Activated CD8-positive, alpha-beta memory T cell treated with anti-CD3 and anti-CD28 coated beads for 24 hours (primary cell): ENCODE results near the gene KLHL14.
"Not testable (repeated sequence)": the region's sequence is repeated elsewhere in the genome, so short reads cannot be mapped to it uniquely, and the experiment has no call there.

Experiments used
- DNase-seq: peaks from one replicate; pipeline ENCODE4 v3.0.0-alpha.2; 2020

The KLHL14 gene, protein sequence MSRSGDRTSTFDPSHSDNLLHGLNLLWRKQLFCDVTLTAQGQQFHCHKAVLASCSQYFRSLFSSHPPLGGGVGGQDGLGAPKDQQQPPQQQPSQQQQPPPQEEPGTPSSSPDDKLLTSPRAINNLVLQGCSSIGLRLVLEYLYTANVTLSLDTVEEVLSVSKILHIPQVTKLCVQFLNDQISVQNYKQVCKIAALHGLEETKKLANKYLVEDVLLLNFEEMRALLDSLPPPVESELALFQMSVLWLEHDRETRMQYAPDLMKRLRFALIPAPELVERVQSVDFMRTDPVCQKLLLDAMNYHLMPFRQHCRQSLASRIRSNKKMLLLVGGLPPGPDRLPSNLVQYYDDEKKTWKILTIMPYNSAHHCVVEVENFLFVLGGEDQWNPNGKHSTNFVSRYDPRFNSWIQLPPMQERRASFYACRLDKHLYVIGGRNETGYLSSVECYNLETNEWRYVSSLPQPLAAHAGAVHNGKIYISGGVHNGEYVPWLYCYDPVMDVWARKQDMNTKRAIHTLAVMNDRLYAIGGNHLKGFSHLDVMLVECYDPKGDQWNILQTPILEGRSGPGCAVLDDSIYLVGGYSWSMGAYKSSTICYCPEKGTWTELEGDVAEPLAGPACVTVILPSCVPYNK

DNA sequence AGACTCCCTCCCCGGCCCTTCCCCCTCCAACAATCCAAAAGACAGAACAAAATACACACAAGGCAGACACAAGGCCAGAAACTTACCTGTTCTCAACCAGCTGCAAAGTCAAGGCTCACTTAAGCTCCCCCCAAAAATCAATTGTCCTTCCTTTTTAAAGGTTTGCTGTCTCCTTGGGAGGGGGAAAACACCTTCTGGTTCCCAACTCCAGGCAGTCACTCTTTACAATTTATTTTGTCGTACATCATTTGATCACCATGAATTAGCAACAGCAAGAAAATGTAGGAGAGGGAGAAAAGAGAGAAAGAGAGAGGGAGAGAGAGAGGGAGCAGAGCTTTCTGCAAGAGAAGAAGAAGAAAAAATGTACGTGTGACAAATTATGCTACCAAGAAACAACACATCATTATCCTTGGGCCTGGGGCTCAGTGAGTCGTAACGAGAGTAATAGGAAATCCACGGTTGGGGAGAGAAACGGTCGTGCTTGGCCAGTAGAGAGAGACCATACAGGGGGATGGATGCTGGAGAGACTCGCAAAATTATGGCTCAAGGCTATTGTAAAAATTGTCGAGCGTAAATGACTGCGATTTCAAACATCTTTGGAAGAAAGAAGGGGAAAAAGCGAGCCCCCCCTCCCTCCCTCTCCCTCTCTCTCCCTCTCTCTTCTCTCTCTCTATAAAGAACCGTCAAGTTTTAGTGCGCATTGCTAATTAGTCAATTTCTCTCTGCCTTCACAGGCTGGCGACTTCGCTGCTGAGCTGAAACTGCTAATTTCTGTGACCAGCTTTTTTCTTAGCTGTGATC, at the start of gene KLHL14:
Gene KLHL14 (minus strand): TSS at position 443 of the 801 bp plus-strand sequence. CDS start 2,432 bp downstream, outside the sequence.
- DNase-seq: no peak

- no peak for DNase-seq
Measured at GRCh38 chr18:32822197-32822596, 49.4 kb upstream of the KLHL14 start.

DNA sequence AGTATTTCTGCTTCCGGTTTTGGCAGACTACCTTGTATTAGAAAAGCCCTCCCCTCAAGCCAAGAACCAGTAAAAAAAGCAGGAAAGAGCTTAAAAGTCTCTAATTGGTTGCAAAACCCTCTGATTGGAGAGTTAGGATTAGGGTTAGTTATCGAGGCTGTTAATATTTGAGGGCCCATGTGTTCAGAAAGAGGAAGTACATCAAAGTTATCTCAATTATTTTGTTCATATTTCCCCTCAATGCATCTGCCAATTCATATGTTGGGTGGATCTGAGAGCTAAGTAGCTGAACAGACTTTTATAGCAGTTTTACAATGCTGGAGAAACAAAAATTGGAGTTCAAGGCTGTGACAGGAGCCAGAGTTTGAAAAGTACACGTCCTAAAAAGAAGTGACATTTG, 43.1 kb upstream of the KLHL14 start:
- DNase-seq: no peak

GRCh38 chr18:32812342-32812741, 39.5 kb upstream of the KLHL14 start:
- DNase-seq: no peak

DNA sequence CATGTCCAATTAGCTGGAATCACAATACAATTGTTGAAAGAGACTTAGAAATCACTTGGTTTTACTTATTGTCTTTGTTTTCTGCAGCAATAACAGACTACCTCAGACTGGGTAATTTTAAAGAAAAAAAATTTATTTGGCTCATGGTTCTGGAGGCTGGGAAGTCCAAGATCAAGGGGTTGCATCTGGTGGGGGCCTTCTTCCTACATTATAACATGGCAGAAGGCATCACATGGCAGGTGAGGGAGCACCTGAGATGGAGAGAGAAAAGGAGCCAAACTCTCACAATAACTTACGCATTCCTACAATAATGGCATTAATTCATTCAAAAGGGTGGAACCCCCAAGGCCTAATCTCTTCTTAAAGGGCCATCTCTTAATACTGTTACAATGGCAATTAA, 37.5 kb upstream of the KLHL14 start:
- no peak for DNase-seq

DNA sequence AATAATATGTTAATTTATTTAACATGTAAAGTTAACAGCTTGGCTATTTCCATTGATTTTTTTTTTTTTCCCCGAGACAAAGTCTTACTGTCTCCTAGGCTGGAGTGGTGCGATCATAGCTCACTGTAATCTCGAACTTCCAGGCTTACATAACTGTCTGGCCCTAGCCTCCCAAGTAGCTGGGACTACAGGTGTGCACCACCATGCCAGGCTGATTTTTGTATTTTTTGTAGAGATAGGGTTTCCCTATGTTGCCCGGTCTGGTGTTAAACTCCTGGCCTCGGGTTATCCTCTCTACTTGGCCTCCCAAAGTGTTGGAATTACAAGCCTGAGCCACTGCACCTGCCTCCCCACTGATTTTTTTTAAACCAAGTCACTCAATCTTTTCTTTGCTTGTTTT, 32.5 kb upstream of the KLHL14 start:
- no peak for DNase-seq

GRCh38 chr18:32804134-32804888, 31.5 kb upstream of the KLHL14 start:
- no peak for DNase-seq

- no peak for DNase-seq
Measured at GRCh38 chr18:32803568-32803967, 30.7 kb upstream of the KLHL14 start.

DNA sequence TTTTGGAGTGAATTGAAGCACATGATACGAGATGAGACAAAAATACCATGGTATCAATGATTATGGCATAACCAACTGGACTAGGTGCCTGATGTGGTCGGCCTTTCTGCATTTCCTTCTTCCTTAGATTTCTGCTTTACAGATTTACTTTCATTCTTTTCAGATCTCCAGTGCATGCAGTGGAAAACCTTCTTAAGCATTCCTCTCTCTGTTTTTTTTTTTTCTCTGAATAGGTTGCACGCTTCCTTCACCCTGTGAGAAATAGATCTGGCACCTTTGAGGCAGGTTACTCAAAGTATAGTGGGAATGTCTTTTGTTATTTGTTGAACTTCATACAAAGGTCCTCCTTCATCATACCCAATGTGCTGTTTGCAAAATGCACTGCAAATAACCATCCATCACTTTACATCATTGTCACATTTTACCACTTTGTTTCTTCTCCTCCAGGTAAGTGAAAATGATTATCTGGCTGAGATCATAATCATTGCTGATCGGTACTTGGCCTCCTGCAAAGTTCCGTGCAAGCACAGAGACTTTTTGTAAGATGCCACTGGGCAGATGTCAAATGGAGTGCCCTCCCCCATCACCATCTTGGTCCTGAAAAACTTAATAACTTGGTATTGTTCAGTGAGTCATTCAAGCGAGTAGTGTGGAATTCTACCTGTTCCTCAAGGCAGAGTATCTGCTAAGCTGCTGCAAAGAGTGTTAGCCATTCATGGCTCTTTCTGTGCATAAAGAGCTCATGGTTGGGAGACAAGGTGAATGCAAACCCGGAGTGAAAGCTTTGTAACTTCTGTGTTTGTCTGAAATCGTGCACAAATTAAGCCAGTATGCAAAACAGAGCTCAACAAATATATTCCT, 30.0 kb upstream of the KLHL14 start:
- DNase-seq: no peak

DNA sequence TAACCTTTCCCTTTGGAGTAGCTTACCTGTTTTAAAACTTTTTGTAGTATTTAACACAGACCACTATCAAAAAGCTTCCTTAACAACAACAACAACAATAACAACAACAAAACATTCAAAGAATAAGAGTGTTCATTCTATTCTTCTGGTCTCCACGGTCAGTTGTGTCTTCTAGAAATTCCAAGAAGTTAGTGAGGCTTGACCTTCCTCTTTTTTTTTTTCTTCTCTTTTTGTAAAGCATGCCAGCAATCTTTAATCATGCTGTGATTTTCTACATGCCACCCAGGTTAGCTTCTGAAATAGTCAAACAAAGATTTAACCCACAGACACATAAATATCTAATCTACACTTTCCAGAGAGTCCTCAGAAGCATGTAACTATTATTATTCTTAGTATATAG, 28.4 kb upstream of the KLHL14 start:
- DNase-seq: no peak

GRCh38 chr18:32798209-32798960, 25.6 kb upstream of the KLHL14 start:
- no peak for DNase-seq

DNA sequence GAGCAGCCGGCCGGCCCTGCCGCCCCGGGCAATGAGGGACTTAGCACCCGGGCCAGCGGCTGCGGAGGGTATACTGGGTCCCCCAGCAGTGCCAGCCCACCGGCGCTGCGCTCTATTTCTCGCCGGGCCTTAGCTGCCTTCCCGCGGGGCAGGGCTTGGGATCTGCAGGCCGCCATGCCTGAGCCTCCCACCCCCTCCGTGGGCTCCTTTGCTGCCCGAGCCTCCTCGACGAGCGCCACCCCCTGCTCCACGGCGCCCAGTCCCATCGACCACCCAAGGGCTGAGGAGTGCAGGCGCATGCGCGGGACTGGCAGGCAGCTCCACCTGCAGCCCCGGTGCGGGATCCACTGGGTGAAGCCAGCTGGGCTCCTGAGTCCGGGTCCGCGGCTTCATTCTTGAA, 21.8 kb upstream of the KLHL14 start:
- not testable (repeated sequence) for DNase-seq

GRCh38 chr18:32779010-32779409, 6.2 kb upstream of the KLHL14 start:
- DNase-seq: no peak

GRCh38 chr18:32777049-32777448, 4.2 kb upstream of the KLHL14 start:
- DNase-seq: no peak

DNA sequence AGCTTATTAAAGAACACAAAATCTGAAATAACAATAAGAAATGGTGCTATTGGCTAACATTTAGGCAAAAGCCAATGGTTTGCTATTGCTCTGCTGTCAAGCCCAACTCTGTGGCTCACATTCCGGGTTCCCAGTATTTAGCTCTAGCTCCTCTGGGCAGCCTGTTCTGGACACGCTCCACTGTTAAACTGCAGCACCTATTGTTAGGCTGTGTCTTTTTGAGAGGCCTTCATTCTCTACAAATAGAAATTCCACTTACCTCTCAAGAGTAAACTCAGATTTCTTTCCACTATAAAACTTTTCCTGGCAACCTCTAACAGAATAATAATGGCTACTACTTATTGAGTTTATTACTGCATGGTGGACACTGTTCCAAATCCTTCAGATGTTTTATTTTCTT, 3.7 kb upstream of the KLHL14 start:
- DNase-seq: no peak

DNA sequence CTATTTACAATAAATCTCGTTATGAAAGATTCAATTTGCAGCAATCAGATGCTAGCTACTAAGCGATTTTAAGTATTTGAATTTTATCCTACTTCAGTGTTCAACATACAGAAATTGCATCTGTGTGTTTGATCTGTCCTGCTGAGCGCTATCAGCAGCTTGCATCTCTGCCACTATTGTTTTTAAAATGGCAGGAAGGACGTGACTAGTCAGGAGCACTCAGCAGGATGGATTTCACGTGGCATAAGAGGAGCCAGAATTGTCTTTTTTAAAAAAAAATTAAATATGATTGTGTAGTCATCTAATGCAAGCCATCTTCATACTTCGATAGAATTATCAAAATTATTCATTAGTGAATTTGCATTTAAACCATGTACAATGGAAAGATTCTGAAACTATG, 2.8 kb upstream of the KLHL14 start:
- DNase-seq: no peak

DNA sequence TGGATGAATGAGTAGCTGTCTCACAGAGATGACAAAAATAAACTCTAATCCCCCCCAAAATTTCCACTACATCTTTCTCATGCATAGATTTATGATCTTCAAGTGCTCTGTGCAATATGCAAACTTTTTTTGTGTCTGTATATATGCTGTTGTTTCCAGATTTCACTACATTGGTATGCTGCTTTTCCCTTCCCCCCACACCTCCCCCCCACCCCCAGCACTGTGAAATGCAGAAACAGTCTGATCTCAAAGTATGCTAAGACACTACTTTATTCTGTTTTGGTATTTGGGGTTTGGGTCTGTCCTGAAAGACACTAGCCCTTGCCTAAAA, 524 bp upstream of the KLHL14 start:
- no peak for DNase-seq

DNA sequence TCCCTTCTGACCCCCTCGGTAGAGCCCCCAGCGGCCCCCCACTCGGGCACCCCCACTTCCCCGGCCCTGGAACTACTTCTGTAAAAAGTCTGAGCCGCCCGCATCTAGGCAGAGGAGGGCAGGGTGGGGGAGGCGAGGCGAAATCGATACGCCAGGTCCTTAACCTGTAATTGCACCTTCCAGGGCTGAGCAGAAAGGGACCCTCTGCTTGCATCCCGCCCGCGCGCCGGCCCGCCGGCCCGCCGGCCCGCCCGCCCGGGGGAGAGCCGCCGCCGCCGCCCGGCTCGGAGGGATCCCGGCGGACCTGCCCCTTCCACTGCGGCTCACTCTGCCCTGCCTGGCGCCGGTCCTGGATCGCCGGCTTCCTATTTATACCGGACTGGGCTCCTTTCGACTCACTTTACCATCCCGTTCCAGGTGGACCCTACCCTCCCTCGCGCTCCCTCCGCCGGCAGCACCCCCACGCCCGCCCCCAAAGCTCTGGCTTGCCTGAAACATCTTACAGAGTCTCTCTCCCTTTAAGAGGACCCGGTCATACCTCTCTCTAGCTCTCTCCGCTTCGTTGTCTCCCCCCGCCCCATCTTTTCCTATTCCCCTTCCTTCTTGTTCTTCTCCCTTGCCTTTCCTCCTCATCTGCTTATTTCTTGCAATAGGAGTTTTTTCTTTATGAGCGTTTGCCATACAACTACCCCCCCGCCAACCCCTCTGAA, 797 bp downstream of the KLHL14 start:
- no peak for DNase-seq

DNA sequence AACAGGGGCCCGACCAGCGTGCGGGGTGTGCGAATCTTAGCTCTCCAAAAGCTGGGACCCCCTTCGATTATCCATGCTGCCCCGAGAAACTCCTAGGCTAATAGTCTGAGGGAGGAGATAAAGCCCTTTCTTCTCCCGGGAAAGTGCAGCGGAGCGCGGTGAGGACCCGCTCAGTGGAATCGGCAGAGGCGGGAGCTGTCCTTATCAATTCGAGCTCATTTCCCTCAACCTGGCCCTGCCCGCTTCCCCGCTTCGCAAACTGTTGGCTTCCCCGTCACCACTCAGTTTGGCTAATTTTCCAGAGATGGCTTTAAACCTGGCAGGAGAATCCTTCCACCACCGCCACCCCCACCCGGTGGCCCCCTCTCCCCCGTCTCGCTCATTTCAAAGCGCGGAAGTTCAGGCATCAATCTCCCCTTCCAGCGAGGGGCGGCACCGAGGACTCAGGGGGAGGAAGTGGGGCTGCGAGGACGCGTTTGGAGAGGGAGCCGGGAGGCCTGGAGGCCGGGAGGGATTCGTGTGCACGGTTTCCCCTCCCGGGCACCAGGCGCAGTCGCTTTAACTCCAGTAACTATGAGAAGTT, 1.6 kb downstream of the KLHL14 start:
- no peak for DNase-seq

- no peak for DNase-seq
Measured at GRCh38 chr18:32770666-32771168, 2.1 kb downstream of the KLHL14 start.
